HAP-1 (cell line): ENCODE measurements around the gene MYO10.

Experiments
- DNase-seq, 2 experiments: peaks; one replicate each; pipeline ENCODE4 v3.0.0-alpha.2; 2016 to 2020; ENCODE audit warnings: low spot score in 2 of 2
- H3K27me3 ChIP-seq: fragments of 250-450 bp; sonication (Bioruptor Pico); 2 replicates; pipeline ENCODE4 v1.5.1; 2020; ENCODE audit warnings: low read depth, mild to moderate bottlenecking, moderate library complexity
- H3K36me3 ChIP-seq: fragments of 250-450 bp; sonication (Bioruptor Pico); replicated peaks from 2 replicates; pipeline ENCODE4 v1.5.1; 2020; ENCODE audit warnings: mild to moderate bottlenecking
- H3K4me1 ChIP-seq: fragments of 250-450 bp; sonication (Bioruptor Pico); 2 replicates; pipeline ENCODE4 v1.5.1; 2020; ENCODE audit warnings: mild to moderate bottlenecking
- H3K4me3 ChIP-seq: fragments of 250-450 bp; sonication (Bioruptor Pico); 2 replicates; pipeline ENCODE4 v1.5.1; 2020; ENCODE audit warnings: mild to moderate bottlenecking, moderate library complexity
- H3K9me3 ChIP-seq: fragments of 250-450 bp; sonication (Bioruptor Pico); 2 replicates; pipeline ENCODE4 v1.5.1; 2020; ENCODE audit warnings: mild to moderate bottlenecking, moderate library complexity
- in situ Hi-C: fragments of 300-500 bp; cut with MboI; formaldehyde crosslinking; loops from 3 replicates; pipeline ENCODE4 v1.14.3; 2020; ENCODE audit warnings: low sequenced_read_pairs, inconsistent platforms, mixed read lengths

MYO10 gene

DNA sequence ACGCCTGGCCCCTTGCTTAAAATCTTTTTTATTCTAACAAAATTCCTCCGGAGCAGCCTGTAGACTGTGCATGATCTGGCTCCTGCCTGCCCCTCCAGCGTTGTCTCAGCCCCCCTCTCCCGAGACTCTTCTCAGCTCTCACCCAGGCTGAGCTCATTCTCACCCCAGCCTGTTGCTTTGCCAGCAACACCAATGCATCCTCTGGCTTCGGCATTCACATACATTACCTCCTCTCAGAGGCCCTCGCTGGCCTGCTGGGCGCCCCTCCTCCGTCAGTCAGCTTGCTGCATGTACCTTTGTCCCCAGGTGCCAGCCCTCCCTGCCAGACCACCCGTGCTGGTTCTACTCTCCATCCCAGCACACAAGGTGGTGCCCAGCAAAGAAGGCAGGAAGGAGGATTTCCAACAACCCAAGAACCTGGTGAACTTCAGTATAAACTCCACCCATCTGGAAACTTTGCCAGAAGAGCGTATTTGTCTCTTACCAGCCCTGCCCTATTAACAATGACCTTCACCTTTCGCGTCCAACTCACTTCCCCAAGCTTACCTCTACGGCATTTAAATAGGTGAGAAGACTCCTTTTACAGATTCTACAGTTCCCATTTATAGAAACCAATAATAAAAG is 35.0 kb downstream of the MYO10 start:
- no peaks in the 10 kb centered on the region for H3K36me3 ChIP-seq
- H3K4me3 ChIP-seq = no peak overlapping the region
- peaks cover 44% of the 10 kb centered on the region for H3K4me1 ChIP-seq
- H3K27me3 ChIP-seq = no peaks in the 10 kb centered on the region
- H3K9me3 ChIP-seq = no peaks in the 10 kb centered on the region
- DNase-seq = no peak
- in situ Hi-C loops = no loop called here

DNA sequence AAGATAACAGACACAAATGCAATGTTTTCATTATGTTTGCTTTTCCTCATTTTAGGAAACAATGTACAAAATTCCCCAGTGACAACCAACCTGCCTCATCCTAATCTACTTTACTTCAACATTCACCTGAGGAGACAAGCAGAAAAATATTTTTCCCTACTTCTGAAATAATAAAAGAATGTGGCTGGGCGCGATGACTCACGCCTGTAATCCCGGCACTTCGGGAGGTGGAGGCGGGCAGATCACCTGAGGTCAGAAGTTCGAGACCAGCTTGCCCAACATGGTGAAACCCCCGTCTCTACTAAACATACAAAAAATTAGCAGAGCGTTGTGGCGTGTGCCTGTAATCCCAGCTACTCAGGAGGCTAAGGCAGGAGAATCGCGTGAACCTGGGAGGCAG is 36.9 kb downstream of the MYO10 start:
- Histone ChIP-seq H3K4me1 (peaks cover 58% of the 10 kb centered on the region), H3K9me3 (no peaks in the 10 kb centered on the region), H3K36me3 (no peaks in the 10 kb centered on the region), H3K27me3 (no peaks in the 10 kb centered on the region), H3K4me3 (no peak overlapping the region)
- no peak for DNase-seq
- in situ Hi-C loops = no loop called here

DNA sequence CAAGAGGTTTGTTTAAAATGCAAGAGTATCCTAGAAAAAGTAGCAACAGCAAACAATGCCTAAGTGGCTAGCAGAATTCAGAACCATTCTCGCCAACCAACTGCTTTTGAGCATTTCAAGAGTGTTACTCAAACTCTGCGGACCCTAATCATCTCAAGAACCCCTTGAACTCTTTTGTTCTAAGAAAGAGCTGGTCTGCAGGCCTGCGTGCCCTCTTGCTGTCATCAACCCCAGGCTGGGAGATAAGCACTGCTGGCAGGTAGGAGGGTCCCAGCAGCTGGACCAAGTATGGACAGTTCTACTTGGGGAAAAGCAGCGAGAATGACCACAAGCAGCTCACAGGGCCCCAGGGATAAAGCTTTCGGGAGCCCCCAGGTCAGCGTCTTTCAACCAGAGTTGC is 38.3 kb downstream of the MYO10 start:
- in situ Hi-C loops = no loop called here
- DNase-seq = no peak
- H3K4me3 ChIP-seq = no peak overlapping the region
- H3K27me3 ChIP-seq = no peaks in the 10 kb centered on the region
- H3K4me1 ChIP-seq = peaks cover 49% of the 10 kb centered on the region
- no peaks in the 10 kb centered on the region for H3K9me3 ChIP-seq
- no peaks in the 10 kb centered on the region for H3K36me3 ChIP-seq

DNA sequence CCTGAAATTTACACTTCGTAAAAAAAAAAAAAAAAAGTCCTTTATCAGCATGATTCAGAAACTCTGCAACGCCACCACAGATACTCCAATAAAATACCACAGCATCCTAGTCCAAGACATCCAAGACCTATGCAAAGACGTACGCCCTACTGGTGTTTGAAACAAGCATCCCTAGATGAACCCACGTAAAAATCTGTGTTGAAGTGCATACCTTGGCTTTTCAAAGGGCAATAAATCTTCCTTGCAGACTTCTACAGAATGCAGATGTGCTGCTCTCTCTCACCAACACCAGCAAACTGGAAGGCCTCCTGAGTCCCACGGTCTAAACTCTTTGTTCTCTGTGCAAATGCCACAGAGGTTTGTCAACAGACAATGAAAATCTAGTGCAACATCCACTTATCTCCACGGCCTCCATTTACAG is 38.8 kb downstream of the MYO10 start:
- H3K36me3 ChIP-seq = no peaks in the 10 kb centered on the region
- H3K27me3 ChIP-seq = no peaks in the 10 kb centered on the region
- H3K4me3 ChIP-seq = no peak overlapping the region
- peak; percentile 71 to 85 for DNase-seq
- in situ Hi-C loops = no loop called here
- H3K9me3 ChIP-seq = no peaks in the 10 kb centered on the region
- H3K4me1 ChIP-seq = peaks cover 48% of the 10 kb centered on the region

DNA sequence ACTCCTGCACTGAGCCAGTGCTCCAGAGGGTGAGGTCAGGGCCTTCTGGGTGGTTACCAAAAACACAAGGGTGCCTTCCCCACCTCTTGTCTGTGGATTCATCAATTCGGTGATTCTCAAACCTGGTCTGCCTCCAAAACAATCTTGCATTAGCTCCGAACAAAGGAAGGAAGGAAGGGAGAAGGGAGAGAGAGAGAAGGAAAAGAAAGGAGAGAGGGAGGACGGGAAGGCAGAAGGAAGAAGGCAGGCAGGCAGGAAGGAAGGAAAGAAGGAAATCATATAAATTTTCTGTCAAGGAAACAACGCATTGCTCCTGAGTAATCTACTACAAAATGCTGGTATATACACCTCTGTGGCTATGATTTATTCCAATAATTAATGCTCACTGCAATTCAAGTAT is 39.3 kb downstream of the MYO10 start:
- no peaks in the 10 kb centered on the region for H3K36me3 ChIP-seq
- in situ Hi-C loops = no loop called here
- H3K4me1 ChIP-seq = peaks cover 48% of the 10 kb centered on the region
- no peaks in the 10 kb centered on the region for H3K9me3 ChIP-seq
- no peak for DNase-seq
- no peak overlapping the region for H3K4me3 ChIP-seq
- H3K27me3 ChIP-seq = no peaks in the 10 kb centered on the region

DNA sequence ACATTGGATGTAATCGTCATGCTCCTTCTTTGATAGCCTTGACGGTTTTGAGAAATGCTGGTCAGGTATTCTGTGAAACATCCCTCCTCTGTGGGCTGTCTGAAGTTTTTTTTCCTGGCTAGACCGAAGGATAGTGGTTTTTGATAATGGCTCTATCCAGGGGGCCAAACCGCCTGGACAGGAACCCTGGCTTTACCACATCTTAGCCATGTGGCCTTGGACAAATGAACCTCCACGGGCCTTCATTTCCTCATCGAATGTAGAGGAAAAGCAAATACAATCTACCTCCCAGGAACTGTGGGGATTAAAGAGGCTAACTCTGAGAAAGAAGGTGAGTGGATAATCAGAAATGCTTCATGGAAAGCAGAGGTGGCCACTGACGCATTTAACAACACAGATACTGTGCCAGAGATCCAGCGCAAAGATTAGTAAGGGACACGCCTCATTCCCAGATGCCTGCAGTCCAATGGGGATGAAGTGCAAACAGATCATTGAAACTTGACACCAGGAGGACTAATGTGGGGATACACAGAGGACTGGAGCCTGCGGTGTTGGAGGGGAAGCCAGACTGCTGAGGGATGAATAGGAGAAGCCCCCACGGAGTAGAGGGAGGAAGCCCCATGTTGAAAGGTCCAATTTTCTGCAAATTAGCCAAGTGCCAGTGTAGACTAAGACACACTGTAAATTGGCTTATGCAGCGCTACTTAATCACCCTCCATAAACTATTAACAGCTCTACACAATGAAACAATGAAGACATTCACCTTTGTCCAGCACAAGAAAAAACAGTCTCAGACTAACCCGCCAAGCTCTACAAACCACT is 41.6 kb downstream of the MYO10 start:
- DNase-seq = peak; percentile 82 to 97
- Histone ChIP-seq H3K36me3 (no peaks in the 10 kb centered on the region), H3K27me3 (no peaks in the 10 kb centered on the region), H3K4me1 (peaks cover 51% of the 10 kb centered on the region), H3K4me3 (no peak overlapping the region), H3K9me3 (no peaks in the 10 kb centered on the region)
- in situ Hi-C loops = no loop called here

DNA sequence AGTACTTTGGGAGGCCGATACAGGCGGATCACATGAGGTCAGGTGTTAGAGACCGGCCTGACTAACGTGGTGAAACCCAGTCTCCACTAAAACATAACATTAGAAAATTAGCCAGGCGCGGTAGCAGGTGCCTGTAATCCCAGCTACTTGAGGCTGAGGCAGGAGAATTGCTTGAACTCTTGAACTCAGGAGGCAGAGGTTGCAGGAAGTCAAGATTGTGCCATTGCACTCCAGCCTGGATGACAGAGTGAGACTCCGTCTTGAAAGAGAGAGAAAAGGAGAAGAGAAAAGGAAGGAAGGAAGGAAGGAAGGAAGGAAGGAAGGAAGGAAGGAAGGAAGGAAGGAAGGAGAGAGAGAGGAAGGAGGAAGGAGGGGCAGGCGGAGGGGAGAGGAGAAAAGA is 45.1 kb downstream of the MYO10 start:
- no peak for DNase-seq
- Histone ChIP-seq H3K4me1 (peaks cover 35% of the 10 kb centered on the region), H3K36me3 (no peaks in the 10 kb centered on the region), H3K9me3 (no peaks in the 10 kb centered on the region), H3K27me3 (no peaks in the 10 kb centered on the region), H3K4me3 (no peak overlapping the region)
- in situ Hi-C loops = no loop called here

DNA sequence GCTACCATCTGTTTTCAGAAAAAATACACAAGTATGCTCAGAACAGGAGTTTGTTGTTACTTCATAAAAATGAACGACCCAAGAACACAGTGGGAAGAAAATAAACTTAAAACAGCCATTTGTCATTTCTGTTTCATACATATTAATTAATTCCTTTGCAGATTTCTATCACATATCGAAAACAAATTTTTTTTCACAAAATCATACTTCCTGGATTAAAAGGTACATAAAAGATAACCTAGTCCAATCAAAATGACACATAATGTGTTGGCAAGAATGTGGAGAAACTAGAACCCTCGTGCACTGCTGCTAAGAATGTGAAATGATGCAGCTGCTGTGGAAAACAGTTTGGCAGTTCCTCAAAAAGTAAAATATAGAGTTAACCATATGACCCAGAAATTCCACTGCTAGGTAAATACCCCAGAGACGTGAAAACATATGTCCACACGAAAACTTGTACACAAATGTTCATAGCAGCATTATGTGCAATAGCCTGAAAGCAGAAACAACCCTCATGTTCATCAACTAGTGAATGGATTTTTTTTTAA is 46.0 kb downstream of the MYO10 start:
- H3K4me3 ChIP-seq = no peak overlapping the region
- DNase-seq = no peak
- H3K27me3 ChIP-seq = no peaks in the 10 kb centered on the region
- in situ Hi-C loops = no loop called here
- no peaks in the 10 kb centered on the region for H3K9me3 ChIP-seq
- H3K36me3 ChIP-seq = no peaks in the 10 kb centered on the region
- H3K4me1 ChIP-seq = peaks cover 26% of the 10 kb centered on the region

DNA sequence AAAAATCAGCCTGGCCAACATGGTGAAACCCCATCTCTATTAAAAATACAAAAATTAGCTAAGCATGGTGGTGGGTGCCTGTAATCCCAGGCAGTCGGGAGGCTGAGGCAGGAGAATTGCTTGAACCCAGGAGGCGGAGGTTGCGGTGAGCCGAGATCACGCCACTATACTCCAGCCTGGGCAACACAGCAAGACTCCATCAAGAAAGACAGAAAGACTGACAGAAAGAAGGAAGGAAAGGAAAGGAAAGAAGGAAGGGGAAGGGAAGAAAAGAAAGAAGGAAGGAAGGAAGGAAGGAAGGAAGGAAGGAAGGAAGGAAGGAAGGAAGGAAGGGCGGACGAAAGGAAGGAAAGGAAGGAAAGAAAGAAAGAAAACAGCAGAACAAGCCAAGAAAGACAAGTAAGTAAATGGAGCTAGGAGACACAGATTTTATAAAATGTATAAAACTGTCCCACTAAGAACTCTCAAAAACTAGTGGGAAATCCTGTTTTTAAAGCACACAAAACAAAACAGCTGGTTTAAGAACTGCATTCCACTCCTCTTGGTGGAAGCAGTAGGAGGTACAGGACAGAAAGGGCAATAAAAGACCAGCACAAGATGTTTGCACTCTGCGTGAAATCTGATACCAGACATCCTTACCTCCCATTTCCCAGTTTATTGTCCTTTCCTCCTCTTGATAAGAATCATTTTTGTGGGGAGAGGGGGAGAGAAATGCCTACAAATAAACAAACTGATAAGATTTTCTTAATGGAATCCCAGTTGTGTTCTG is 46.7 kb downstream of the MYO10 start:
- no peaks in the 10 kb centered on the region for H3K27me3 ChIP-seq
- H3K9me3 ChIP-seq = no peaks in the 10 kb centered on the region
- DNase-seq = peak in 1 of 2 experiments; percentile 56
- H3K4me3 ChIP-seq = no peak overlapping the region
- H3K36me3 ChIP-seq = no peaks in the 10 kb centered on the region
- H3K4me1 ChIP-seq = peaks cover 22% of the 10 kb centered on the region
- in situ Hi-C loops = no loop called here

DNA sequence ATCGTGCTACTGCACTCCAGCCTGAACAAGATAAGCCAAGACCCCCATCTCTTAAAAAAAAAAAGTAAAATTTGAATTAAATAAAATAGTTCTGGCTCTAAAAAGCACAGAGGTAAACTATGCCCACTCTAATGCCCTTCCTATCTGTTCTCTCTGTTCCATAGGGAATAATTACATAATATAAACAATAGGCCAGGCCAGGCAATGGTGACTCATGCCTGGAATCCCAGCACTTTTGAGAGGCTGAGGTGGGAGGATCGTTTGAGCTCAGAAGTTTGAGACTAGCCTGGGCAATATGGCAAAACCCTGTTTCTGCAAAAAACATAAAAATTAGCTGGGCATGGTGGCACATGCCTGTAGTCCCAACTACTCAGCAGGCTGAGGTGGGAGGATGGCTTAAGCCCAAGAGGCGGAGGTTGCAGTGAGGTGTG is 47.4 kb downstream of the MYO10 start:
- H3K9me3 ChIP-seq = no peaks in the 10 kb centered on the region
- DNase-seq = no peak
- no peaks in the 10 kb centered on the region for H3K36me3 ChIP-seq
- no peaks in the 10 kb centered on the region for H3K27me3 ChIP-seq
- H3K4me3 ChIP-seq = no peak overlapping the region
- in situ Hi-C loops = no loop called here
- peaks cover 15% of the 10 kb centered on the region for H3K4me1 ChIP-seq

DNA sequence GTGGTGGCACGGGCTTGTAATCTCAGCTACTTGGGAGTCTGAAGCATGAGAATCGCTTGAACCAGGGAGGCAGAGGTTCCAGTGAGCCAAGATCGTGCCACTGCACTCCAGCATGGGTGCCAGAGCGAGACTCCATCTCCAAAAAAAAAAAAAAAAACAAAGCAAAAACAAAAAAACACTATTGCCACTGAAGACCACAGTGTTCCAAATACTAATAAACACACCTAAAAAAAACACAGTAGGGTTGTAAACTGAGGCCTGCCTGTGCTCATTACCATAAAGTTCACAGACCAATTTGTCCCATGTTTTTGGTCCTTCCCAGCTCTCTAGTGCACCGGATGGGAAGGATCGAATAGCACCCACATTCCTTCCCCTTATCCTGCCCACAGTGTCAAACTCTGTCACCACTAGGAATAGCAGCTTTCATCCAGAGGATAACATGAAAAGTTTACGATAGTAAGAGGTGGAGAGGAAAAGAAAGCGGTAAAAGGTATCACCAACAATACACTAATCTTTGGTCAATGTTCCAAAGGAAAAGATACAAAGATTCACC is 49.2 kb downstream of the MYO10 start:
- Histone ChIP-seq H3K36me3 (no peaks in the 10 kb centered on the region), H3K4me1 (peaks cover 14% of the 10 kb centered on the region), H3K9me3 (no peaks in the 10 kb centered on the region), H3K27me3 (no peaks in the 10 kb centered on the region), H3K4me3 (no peak overlapping the region)
- in situ Hi-C loops = no loop called here
- DNase-seq = no peak

DNA sequence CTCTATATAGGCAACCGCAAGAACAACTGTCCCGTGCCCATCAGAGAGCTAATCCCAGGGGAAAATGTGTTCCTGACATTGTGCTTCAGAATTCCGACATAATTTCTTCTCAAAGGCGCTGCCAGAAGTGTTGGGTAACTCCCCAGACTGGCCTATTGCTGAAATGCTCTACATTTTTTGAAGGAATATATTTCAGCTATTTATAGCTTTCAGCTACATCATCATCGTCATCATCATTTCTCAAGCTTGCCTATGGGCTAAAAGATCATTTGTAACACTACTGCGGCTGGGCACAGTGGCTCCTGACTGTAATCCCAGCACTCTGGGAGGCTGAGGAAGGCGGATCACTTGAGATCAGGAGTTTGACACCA is 49.7 kb downstream of the MYO10 start:
- DNase-seq = no peak

DNA sequence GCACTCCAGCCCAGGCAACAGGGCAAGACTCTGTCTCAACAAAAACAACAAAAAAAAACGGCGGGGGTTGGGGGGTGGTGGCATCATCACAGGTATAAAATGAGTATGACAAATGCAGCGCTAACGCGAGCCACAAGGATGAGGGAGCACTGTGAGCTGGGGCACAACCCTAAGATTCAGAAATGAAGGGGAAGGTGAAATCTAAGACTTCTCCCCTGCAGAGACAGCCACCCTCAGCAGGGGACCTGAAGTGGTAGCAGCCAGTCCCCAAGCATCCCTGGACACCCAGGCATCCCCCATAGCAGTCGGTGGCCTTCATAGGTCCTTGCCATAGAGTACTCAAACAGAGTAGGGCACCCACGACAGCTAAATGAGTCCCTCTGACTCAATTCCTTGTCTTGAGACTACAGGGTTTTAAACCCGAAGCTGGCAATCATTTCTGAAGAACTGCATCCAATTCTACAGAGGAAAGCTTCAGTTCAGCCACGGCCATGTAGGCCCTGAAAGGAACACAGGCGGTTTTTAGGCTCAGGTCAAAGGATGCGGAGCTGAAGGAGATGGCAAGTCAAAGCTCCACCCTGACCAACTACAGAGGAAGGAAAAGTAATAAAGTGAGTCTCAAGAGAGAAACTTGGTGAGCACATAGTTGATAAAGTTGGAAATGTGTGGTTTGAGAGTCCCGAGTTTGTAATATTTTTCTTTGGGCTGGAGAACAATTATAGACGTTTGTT is 50.3 kb downstream of the MYO10 start:
- Histone ChIP-seq H3K27me3 (no peaks in the 10 kb centered on the region), H3K4me3 (no peak overlapping the region), H3K9me3 (no peaks in the 10 kb centered on the region), H3K36me3 (no peaks in the 10 kb centered on the region), H3K4me1 (peaks cover 20% of the 10 kb centered on the region)
- DNase-seq = no peak
- in situ Hi-C loops = no loop called here

More for the DNA sequence above, 49.7 kb downstream of the MYO10 start:
- no peaks in the 10 kb centered on the region for H3K36me3 ChIP-seq
- H3K9me3 ChIP-seq = no peaks in the 10 kb centered on the region
- in situ Hi-C loops = no loop called here
- H3K4me1 ChIP-seq = peaks cover 16% of the 10 kb centered on the region
- no peak overlapping the region for H3K4me3 ChIP-seq
- H3K27me3 ChIP-seq = no peaks in the 10 kb centered on the region
